Measurements from ENCODE around the gene KRTAP3-2. TPM values are rescaled to one million over a fixed set of nuclear protein-coding genes. Genes with fewer than 3 reads are reported as not detected.

KRTAP3-2 gene
- total RNA-seq, 1 experiment from 2014 or later = not detected

- H3K4me1 ChIP-seq (ENCODE audit: control insufficient read depth in 1 of 2, insufficient read depth in 2 of 2, low read length in 2 of 2) = peaks cover 86 to 88% of the 10 kb centered on the region in 2 experiments
- peak overlapping the region; percentile 63 for H3K9ac ChIP-seq (ENCODE audit: low read length)
- no peaks in the 10 kb centered on the region for H4K20me1 ChIP-seq (ENCODE audit: insufficient read depth)
- H3K4me2 ChIP-seq (ENCODE audit: low read length) = peak overlapping the region; percentile 54
- intact Hi-C loops (cut with micrococcal nuclease) = loop anchor here (2.0 kb wide), 1 partner anchor 42 kb away; no protein-coding TSS in a partner anchor
- POLR2A ChIA-PET = interaction anchor here (0.6 to 1.2 kb wide), 4 partner anchors 8 to 592 kb away, joined by 3 read pairs; no protein-coding TSS in a partner anchor
- BruUV-seq (replicated peaks) = TSS peak; percentile 94
- peak overlapping the region; percentile 99 for H3K27ac ChIP-seq (ENCODE audit: low read depth, low read length)
- no peaks in the 10 kb centered on the region for H3K27me3 ChIP-seq (ENCODE audit: insufficient read depth, low read length)
- peak; percentile 98 for DNase-seq (ENCODE audit: low read depth, low spot score)
- CTCF ChIA-PET = interaction anchor here (1.6 kb wide), 1 partner anchor 44 kb away, joined by 4 read pairs; no protein-coding TSS in a partner anchor
- ATAC-seq = peak; percentile 90
- H3K4me3 ChIP-seq (replicated peaks in 1 of 2; ENCODE audit: low read depth in 1 of 2, low read length in 2 of 2) = peak overlapping the region in 1 of 2 experiments; percentile 5; a peak in 2 of 4 replicates
- peaks cover 0 to under 1% of the 10 kb centered on the region in 2 experiments; a peak in 1 of 4 replicates for H3K9me3 ChIP-seq (ENCODE audit: control insufficient read depth in 1 of 2, insufficient read depth in 1 of 2, low read depth in 1 of 2, low read length in 2 of 2)
- no peak overlapping the region for H2AFZ ChIP-seq (ENCODE audit: low read depth, low read length, poor library complexity, severe bottlenecking)
- H3K36me3 ChIP-seq (ENCODE audit: control insufficient read depth in 1 of 2, insufficient read depth in 2 of 2, low read length in 2 of 2) = peaks cover 0 to 12% of the 10 kb centered on the region in 2 experiments; a peak in 2 of 4 replicates
- RAD21 ChIA-PET (ENCODE audit: low non-redundant PET in 1 of 2, low total read pairs in 2 of 2, uncharacterized antibody in 2 of 2, unreplicated experiment in 2 of 2) = no interaction called here
- H3K9me2 ChIP-seq (ENCODE audit: insufficient read depth) = no peaks in the 10 kb centered on the region
- no peaks in the 10 kb centered on the region for H3K79me2 ChIP-seq (ENCODE audit: insufficient read depth, low read length)
- TF ChIP-seq EZH2 (IDR thresholded peaks at IDR 0.05) (no peak), SP1 (IDR thresholded peaks at IDR 0.05; ENCODE audit: low read depth) (peak; percentile 100), FOSL1 (IDR thresholded peaks at IDR 0.05; ENCODE audit: low read depth) (peak; percentile 96), MAX (IDR thresholded peaks at IDR 0.05) (peak; percentile 73), SIN3A (IDR thresholded peaks at IDR 0.05; ENCODE audit: low read depth) (peak; percentile 90), SRF (IDR thresholded peaks at IDR 0.05; ENCODE audit: low read depth) (peak; percentile 77; the same call in 1 of the 2 replicates), JUND (IDR thresholded peaks at IDR 0.05) (peak; percentile 100), POLR2A (IDR thresholded peaks at IDR 0.05; ENCODE audit: borderline replicate concordance, extremely low read depth, insufficient read depth, insufficient read length) (no peak), CBX3 (IDR thresholded peaks at IDR 0.05; ENCODE audit: low read depth) (peak; percentile 97), POLR2AphosphoS5 (IDR thresholded peaks at IDR 0.05; ENCODE audit: low read depth, low read length) (peak; percentile 72), ZBTB33 (IDR thresholded peaks at IDR 0.05; ENCODE audit: extremely low read depth, insufficient replicate concordance, low read length) (peak; percentile 86), ELF1 (IDR thresholded peaks at IDR 0.05; ENCODE audit: borderline replicate concordance, low read depth) (no peak; the same call in 1 of the 2 replicates), RAD21 (IDR thresholded peaks at IDR 0.05; ENCODE audit: low read depth) (peak; percentile 53), ZNF274 (IDR thresholded peaks at IDR 0.05; ENCODE audit: low read depth, low read length) (no peak), YY1 (IDR thresholded peaks at IDR 0.05; ENCODE audit: extremely low read depth, insufficient replicate concordance, low read depth, low read length) (peak; percentile 77)
- TF ChIP-seq, protein P1, sequence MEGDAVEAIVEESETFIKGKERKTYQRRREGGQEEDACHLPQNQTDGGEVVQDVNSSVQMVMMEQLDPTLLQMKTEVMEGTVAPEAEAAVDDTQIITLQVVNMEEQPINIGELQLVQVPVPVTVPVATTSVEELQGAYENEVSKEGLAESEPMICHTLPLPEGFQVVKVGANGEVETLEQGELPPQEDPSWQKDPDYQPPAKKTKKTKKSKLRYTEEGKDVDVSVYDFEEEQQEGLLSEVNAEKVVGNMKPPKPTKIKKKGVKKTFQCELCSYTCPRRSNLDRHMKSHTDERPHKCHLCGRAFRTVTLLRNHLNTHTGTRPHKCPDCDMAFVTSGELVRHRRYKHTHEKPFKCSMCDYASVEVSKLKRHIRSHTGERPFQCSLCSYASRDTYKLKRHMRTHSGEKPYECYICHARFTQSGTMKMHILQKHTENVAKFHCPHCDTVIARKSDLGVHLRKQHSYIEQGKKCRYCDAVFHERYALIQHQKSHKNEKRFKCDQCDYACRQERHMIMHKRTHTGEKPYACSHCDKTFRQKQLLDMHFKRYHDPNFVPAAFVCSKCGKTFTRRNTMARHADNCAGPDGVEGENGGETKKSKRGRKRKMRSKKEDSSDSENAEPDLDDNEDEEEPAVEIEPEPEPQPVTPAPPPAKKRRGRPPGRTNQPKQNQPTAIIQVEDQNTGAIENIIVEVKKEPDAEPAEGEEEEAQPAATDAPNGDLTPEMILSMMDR (IDR thresholded peaks at IDR 0.05 in 2 of 3, conservative IDR thresholded peaks at IDR 0.05 in 1 of 3; ENCODE audit: borderline replicate concordance in 1 of 3, insufficient read depth in 1 of 3, low read depth in 2 of 3, low read length in 2 of 3) = no peak
- TF ChIP-seq, protein P2, sequence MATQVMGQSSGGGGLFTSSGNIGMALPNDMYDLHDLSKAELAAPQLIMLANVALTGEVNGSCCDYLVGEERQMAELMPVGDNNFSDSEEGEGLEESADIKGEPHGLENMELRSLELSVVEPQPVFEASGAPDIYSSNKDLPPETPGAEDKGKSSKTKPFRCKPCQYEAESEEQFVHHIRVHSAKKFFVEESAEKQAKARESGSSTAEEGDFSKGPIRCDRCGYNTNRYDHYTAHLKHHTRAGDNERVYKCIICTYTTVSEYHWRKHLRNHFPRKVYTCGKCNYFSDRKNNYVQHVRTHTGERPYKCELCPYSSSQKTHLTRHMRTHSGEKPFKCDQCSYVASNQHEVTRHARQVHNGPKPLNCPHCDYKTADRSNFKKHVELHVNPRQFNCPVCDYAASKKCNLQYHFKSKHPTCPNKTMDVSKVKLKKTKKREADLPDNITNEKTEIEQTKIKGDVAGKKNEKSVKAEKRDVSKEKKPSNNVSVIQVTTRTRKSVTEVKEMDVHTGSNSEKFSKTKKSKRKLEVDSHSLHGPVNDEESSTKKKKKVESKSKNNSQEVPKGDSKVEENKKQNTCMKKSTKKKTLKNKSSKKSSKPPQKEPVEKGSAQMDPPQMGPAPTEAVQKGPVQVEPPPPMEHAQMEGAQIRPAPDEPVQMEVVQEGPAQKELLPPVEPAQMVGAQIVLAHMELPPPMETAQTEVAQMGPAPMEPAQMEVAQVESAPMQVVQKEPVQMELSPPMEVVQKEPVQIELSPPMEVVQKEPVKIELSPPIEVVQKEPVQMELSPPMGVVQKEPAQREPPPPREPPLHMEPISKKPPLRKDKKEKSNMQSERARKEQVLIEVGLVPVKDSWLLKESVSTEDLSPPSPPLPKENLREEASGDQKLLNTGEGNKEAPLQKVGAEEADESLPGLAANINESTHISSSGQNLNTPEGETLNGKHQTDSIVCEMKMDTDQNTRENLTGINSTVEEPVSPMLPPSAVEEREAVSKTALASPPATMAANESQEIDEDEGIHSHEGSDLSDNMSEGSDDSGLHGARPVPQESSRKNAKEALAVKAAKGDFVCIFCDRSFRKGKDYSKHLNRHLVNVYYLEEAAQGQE (IDR thresholded peaks at IDR 0.05; ENCODE audit: low read depth) = no peak
- TF ChIP-seq, protein P3, sequence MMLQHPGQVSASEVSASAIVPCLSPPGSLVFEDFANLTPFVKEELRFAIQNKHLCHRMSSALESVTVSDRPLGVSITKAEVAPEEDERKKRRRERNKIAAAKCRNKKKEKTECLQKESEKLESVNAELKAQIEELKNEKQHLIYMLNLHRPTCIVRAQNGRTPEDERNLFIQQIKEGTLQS (IDR thresholded peaks at IDR 0.05) = peak; percentile 91; the same call in 1 of the 2 replicates
Observed at GRCh38 chr17:40956401-40957254, 43.1 kb downstream of the KRTAP3-2 start.

Data from HCT116 (cell line).